GM18861 (cell line): ENCODE measurements around the gene USP9X.
"Not testable (repeated sequence)": the region's sequence is repeated elsewhere in the genome, so short reads cannot be mapped to it uniquely, and the experiment has no call there.

Experiments
- ATAC-seq: cut with Tn5 transposase; IDR thresholded peaks from one replicate; pipeline ENCODE4 v1.9.1; 2021; ENCODE audit not compliant: unreplicated experiment

The USP9X gene

GRCh38 chrX:41122664-41123257, 37.5 kb downstream of the USP9X start:
- no peak for ATAC-seq

- ATAC-seq, result peak; percentile 65
Measured at GRCh38 chrX:41127477-41128192, 42.4 kb downstream of the USP9X start.

GRCh38 chrX:41128955-41129354, 43.7 kb downstream of the USP9X start:
- ATAC-seq, result no peak

- peak; percentile 52 for ATAC-seq
Measured at GRCh38 chrX:41131766-41132165, 46.5 kb downstream of the USP9X start.

GRCh38 chrX:41133551-41133950, 48.3 kb downstream of the USP9X start:
- ATAC-seq, result no peak

- ATAC-seq, result no peak
Measured at GRCh38 chrX:41137589-41137988, 52.3 kb downstream of the USP9X start.

- ATAC-seq, result no peak
Measured at GRCh38 chrX:41142130-41142910, 57.1 kb downstream of the USP9X start.

GRCh38 chrX:41144873-41145272, 59.6 kb downstream of the USP9X start:
- no peak for ATAC-seq

- no peak for ATAC-seq
Measured at GRCh38 chrX:41145920-41146608, 60.8 kb downstream of the USP9X start.

- ATAC-seq, result no peak
Measured at GRCh38 chrX:41148553-41148952, 63.3 kb downstream of the USP9X start.

GRCh38 chrX:41150043-41150442, 64.8 kb downstream of the USP9X start:
- ATAC-seq, result no peak

GRCh38 chrX:41151726-41152125, 66.5 kb downstream of the USP9X start:
- ATAC-seq, result not testable (repeated sequence)

GRCh38 chrX:41152221-41152620, 67.0 kb downstream of the USP9X start:
- ATAC-seq, result no peak

GRCh38 chrX:41153448-41153847, 68.2 kb downstream of the USP9X start:
- no peak for ATAC-seq

GRCh38 chrX:41153957-41154356, 68.7 kb downstream of the USP9X start:
- no peak for ATAC-seq

- ATAC-seq, result no peak
Measured at GRCh38 chrX:41164449-41164848, 79.2 kb downstream of the USP9X start.

- no peak for ATAC-seq
Measured at GRCh38 chrX:41167888-41168287, 82.6 kb downstream of the USP9X start.

GRCh38 chrX:41176263-41176662, 91.0 kb downstream of the USP9X start:
- no peak for ATAC-seq

- ATAC-seq, result no peak
Measured at GRCh38 chrX:41177297-41177696, 92.1 kb downstream of the USP9X start.

GRCh38 chrX:41178201-41178600, 93.0 kb downstream of the USP9X start:
- ATAC-seq, result peak; percentile 42

GRCh38 chrX:41180194-41180908, 95.1 kb downstream of the USP9X start:
- peak; percentile 44 for ATAC-seq
